K562 (cell line): ENCODE results near the gene MYO10.

Source experiments
- CAMTA2 ChIP-seq: fragments of 250-450 bp; sonication (Bioruptor Pico); conservative IDR thresholded peaks from 2 replicates; pipeline ENCODE4 v1.5.1; 2022
- CREB1 ChIP-seq, 2 experiments: sonication (generic) in 1 of 2; formaldehyde crosslinking in 1 of 2; IDR thresholded peaks; 2 replicates each; pipeline versions ENCODE4 v1.6.1 to v1.8.0; 2012 to 2022; ENCODE audit warnings: inconsistent platforms in 1 of 2, mild to moderate bottlenecking in 1 of 2, missing genetic modification reagents in 1 of 2, moderate library complexity in 1 of 2
- FOXA3 ChIP-seq, 2 experiments: fragments of 450-650 bp in 1 of 2; sonication (generic) in 1 of 2; formaldehyde crosslinking; IDR thresholded peaks in 1 of 2; conservative IDR thresholded peaks in 1 of 2; 2 replicates each; pipeline versions ENCODE4 v1.4.0 to v1.8.0; 2020 to 2022; ENCODE audit warnings: mild to moderate bottlenecking in 2 of 2, missing genetic modification reagents in 1 of 2
- MEF2A ChIP-seq: IDR thresholded peaks from 2 replicates; pipeline ENCODE4 v1.6.1; 2011; ENCODE audit warnings: low read depth, mild to moderate bottlenecking, low read length, moderate library complexity; ENCODE audit not compliant: control insufficient read depth
- MYC ChIP-seq, 2 experiments: fragments of 250-450 bp in 1 of 2; sonication (Bioruptor Pico) in 1 of 2; IDR thresholded peaks; 2 replicates each; pipeline versions ENCODE4 v1.5.1 to v1.6.1; 2012 to 2021; ENCODE audit warnings: low read depth in 2 of 2, borderline replicate concordance in 1 of 2, improper control_type of control experiment in 1 of 2, low read length in 1 of 2, mild to moderate bottlenecking in 1 of 2, moderate library complexity in 1 of 2
- NRF1 ChIP-seq, 2 experiments: fragments of 450-650 bp; IDR thresholded peaks in 1 of 2; conservative IDR thresholded peaks in 1 of 2; 2 replicates each; pipeline ENCODE4 v1.6.1; 2014; ENCODE audit warnings: mild to moderate bottlenecking in 2 of 2
- POLR2AphosphoS5 ChIP-seq: IDR thresholded peaks from 2 replicates; pipeline ENCODE4 v1.6.1; 2011; ENCODE audit warnings: mild to moderate bottlenecking, low read depth, low read length, moderate library complexity; ENCODE audit not compliant: control insufficient read depth, insufficient read depth
- RBM22 ChIP-seq: fragments of 200-400 bp; formaldehyde crosslinking; IDR thresholded peaks from 2 replicates; pipeline ENCODE4 v1.6.1; 2018; ENCODE audit warnings: low read length, low read depth; ENCODE audit not compliant: poor library complexity, severe bottlenecking
- ZHX1 ChIP-seq: fragments of 150-350 bp; conservative IDR thresholded peaks from 2 replicates; pipeline ENCODE4 v1.6.1; 2014; ENCODE audit warnings: low read length
- ZNF124 ChIP-seq: sonication (generic); formaldehyde crosslinking; IDR thresholded peaks from 2 replicates; pipeline ENCODE4 v1.8.1; 2022; ENCODE audit warnings: missing genetic modification reagents
- ZNF57 ChIP-seq: fragments of 450-650 bp; formaldehyde crosslinking; IDR thresholded peaks from 2 replicates; pipeline ENCODE4 v1.4.0; 2020; ENCODE audit warnings: mild to moderate bottlenecking, moderate library complexity
- ZNF639 ChIP-seq, 2 experiments: fragments of 200-800 bp in 1 of 2; sonication (Bioruptor generic) in 1 of 2; sonication (generic) in 1 of 2; formaldehyde crosslinking in 1 of 2; IDR thresholded peaks in 1 of 2; conservative IDR thresholded peaks in 1 of 2; 2 replicates each; pipeline versions ENCODE4 v1.5.0 to v1.6.1; 2016 to 2020; ENCODE audit warnings: missing compliant biosample characterization in 1 of 2, missing genetic modification characterization in 1 of 2, missing genetic modification reagents in 1 of 2
- TF ChIP-seq, protein P1 (sequence below): sonication (generic); formaldehyde crosslinking; IDR thresholded peaks from 2 replicates; pipeline ENCODE4 v1.8.0; 2023; ENCODE audit warnings: mild to moderate bottlenecking, missing genetic modification reagents

DNA sequence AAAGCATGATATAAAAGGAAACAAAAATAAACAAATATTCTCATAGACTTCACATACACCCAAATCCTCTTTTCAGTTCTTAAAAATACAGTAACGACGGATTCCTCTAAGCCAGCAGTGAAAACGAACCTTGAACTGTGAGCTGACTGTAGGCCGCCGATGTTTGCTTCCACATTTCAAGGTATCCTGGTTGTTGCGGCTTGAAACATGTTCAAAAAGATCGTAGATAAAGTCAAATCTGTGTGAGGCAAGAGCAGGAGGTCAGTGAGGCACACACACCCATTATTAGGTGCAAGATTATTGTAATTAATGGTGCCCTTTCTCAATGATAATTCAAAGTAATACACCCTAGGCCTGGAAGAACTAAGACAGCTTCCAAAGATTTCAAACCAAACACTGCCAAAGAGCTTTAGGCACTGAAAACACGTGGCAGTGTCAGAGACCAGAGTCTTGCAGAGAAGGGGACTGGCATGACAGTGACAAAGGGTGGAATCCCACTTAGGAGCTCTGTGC is 178.0 kb downstream of the MYO10 start:
- TF ChIP-seq NRF1 (conservative IDR thresholded peaks at IDR 0.05 in 1 of 2, IDR thresholded peaks at IDR 0.05 in 1 of 2) (no peak), RBM22 (no peak), ZHX1 (no peak), FOXA3 (CRISPR knock-in tag; conservative IDR thresholded peaks at IDR 0.05 in 1 of 2, IDR thresholded peaks at IDR 0.05 in 1 of 2) (no peak), ZNF124 (CRISPR knock-in tag) (no peak), ZNF639 (CRISPR knock-in tag; conservative IDR thresholded peaks at IDR 0.05 in 1 of 2, IDR thresholded peaks at IDR 0.05 in 1 of 2) (no peak), POLR2AphosphoS5 (no peak), MYC (IDR thresholded peaks at IDR 0.05; ENCODE audit: low read depth, low read length) (no peak), MYC (CRISPR knock-in tag; IDR thresholded peaks at IDR 0.05; ENCODE audit: borderline replicate concordance, low read depth) (no peak), CREB1 (IDR thresholded peaks at IDR 0.05) (no peak), CREB1 (CRISPR knock-in tag; IDR thresholded peaks at IDR 0.05) (no peak), ZNF57 (CRISPR knock-in tag) (no peak), CAMTA2 (CRISPR knock-in tag) (no peak), MEF2A (no peak)
- TF ChIP-seq, protein P1, sequence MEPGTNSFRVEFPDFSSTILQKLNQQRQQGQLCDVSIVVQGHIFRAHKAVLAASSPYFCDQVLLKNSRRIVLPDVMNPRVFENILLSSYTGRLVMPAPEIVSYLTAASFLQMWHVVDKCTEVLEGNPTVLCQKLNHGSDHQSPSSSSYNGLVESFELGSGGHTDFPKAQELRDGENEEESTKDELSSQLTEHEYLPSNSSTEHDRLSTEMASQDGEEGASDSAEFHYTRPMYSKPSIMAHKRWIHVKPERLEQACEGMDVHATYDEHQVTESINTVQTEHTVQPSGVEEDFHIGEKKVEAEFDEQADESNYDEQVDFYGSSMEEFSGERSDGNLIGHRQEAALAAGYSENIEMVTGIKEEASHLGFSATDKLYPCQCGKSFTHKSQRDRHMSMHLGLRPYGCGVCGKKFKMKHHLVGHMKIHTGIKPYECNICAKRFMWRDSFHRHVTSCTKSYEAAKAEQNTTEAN (CRISPR knock-in tag), result no peak
